HL-60 (cell line): ENCODE measurements around the gene SUPT5H.
A peak's percentile ranks its signal among the peaks of the same experiment; 100 is the strongest.

ENCODE experiments used
- DNase-seq, 2 experiments: peaks; one replicate each; pipeline ENCODE4 v3.0.0-alpha.2; 2010 to 2020; ENCODE audit warnings: low read depth in 1 of 2, low spot score in 1 of 2
- H3K27ac ChIP-seq: fragments of 250-450 bp; sonication (Bioruptor Pico); replicated peaks from 2 replicates; pipeline ENCODE4 v1.5.1; 2020; ENCODE audit warnings: mild to moderate bottlenecking, moderate library complexity
- H3K27me3 ChIP-seq: fragments of 250-450 bp; sonication (Bioruptor Pico); 2 replicates; pipeline ENCODE4 v1.5.1; 2021; ENCODE audit warnings: mild to moderate bottlenecking, moderate library complexity; ENCODE audit not compliant: insufficient read depth, poor library complexity, severe bottlenecking
- H3K4me3 ChIP-seq: replicated peaks from 2 replicates; pipeline ENCODE4 v1.5.1; 2011; ENCODE audit warnings: mild to moderate bottlenecking, control low read depth, low read length; ENCODE audit not compliant: insufficient read depth
- GABPA ChIP-seq: IDR thresholded peaks from 2 replicates; pipeline ENCODE4 v1.6.1; 2012; ENCODE audit warnings: low read depth
- POLR2AphosphoS5 ChIP-seq: IDR thresholded peaks from 2 replicates; pipeline ENCODE4 v1.6.1; 2012; ENCODE audit warnings: low read depth
- SPI1 ChIP-seq: IDR thresholded peaks from 2 replicates; pipeline ENCODE4 v1.6.1; 2012; ENCODE audit warnings: low read depth, mild to moderate bottlenecking, borderline replicate concordance
- TF ChIP-seq, protein P1 (sequence below): IDR thresholded peaks from 2 replicates; pipeline ENCODE4 v1.6.1; 2012; ENCODE audit warnings: low read depth; ENCODE audit not compliant: insufficient replicate concordance
- TF ChIP-seq, protein P2 (sequence below): IDR thresholded peaks from one replicate; pipeline ENCODE4 v1.5.1; 2011; ENCODE audit warnings: low read length, control low read depth, inconsistent platforms; ENCODE audit not compliant: insufficient read depth

The SUPT5H gene

DNA sequence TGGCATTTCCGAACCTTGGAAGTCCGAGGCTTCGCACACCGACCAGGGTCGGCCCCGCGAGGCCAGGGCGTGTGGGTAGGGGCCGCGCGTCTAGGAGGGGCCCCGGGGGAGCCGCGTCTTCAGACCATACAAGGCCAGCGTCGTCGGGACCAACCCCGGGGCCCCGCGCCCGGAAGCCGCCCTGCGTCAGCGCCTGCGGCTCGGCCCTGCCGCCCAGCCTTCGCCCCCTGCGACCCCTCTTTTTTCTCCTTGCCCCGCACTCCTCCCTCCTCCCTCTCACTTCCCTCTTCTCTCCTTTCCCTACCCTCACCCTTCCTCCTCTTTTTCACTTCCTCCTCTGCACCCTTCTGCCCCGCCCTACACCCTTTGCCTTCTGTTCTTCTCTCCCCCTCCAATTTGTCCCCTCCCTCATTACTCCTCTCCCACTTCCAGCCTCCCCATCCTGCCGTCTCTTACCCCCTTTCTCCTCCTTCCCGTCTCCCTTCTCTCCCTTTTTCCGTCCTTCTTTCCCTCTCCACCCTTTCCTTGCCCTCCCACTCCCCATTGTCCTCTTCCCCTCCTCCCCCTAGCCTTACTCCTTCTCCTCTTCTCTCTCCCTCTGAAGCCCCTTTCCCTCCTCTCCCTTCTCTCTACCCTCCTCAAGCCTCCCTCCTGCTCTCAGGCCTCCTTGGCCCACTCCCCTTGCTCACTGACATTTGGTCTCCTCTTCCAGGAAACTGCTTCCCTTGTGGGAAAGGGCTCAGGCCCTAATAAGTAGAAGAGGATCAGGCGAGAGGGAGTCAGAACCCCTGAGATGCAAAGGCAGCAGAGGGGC lies 35.2 kb upstream of the SUPT5H start:
- DNase-seq: peak; percentile 76 to 86
- Histone ChIP-seq H3K27me3 (peaks cover 18% of the 10 kb centered on the region), H3K4me3 (peak overlapping the region; percentile 91), H3K27ac (peak overlapping the region; percentile 95)
- TF ChIP-seq GABPA: 0 out of 2 replicates have a peak, but pooled peaks have one; percentile 20
- TF ChIP-seq SPI1: peak; percentile 94
- TF ChIP-seq, protein P1, sequence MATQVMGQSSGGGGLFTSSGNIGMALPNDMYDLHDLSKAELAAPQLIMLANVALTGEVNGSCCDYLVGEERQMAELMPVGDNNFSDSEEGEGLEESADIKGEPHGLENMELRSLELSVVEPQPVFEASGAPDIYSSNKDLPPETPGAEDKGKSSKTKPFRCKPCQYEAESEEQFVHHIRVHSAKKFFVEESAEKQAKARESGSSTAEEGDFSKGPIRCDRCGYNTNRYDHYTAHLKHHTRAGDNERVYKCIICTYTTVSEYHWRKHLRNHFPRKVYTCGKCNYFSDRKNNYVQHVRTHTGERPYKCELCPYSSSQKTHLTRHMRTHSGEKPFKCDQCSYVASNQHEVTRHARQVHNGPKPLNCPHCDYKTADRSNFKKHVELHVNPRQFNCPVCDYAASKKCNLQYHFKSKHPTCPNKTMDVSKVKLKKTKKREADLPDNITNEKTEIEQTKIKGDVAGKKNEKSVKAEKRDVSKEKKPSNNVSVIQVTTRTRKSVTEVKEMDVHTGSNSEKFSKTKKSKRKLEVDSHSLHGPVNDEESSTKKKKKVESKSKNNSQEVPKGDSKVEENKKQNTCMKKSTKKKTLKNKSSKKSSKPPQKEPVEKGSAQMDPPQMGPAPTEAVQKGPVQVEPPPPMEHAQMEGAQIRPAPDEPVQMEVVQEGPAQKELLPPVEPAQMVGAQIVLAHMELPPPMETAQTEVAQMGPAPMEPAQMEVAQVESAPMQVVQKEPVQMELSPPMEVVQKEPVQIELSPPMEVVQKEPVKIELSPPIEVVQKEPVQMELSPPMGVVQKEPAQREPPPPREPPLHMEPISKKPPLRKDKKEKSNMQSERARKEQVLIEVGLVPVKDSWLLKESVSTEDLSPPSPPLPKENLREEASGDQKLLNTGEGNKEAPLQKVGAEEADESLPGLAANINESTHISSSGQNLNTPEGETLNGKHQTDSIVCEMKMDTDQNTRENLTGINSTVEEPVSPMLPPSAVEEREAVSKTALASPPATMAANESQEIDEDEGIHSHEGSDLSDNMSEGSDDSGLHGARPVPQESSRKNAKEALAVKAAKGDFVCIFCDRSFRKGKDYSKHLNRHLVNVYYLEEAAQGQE: no peak
- peak; percentile 60 for TF ChIP-seq POLR2AphosphoS5
- TF ChIP-seq, protein P2, sequence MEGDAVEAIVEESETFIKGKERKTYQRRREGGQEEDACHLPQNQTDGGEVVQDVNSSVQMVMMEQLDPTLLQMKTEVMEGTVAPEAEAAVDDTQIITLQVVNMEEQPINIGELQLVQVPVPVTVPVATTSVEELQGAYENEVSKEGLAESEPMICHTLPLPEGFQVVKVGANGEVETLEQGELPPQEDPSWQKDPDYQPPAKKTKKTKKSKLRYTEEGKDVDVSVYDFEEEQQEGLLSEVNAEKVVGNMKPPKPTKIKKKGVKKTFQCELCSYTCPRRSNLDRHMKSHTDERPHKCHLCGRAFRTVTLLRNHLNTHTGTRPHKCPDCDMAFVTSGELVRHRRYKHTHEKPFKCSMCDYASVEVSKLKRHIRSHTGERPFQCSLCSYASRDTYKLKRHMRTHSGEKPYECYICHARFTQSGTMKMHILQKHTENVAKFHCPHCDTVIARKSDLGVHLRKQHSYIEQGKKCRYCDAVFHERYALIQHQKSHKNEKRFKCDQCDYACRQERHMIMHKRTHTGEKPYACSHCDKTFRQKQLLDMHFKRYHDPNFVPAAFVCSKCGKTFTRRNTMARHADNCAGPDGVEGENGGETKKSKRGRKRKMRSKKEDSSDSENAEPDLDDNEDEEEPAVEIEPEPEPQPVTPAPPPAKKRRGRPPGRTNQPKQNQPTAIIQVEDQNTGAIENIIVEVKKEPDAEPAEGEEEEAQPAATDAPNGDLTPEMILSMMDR: no peak

DNA sequence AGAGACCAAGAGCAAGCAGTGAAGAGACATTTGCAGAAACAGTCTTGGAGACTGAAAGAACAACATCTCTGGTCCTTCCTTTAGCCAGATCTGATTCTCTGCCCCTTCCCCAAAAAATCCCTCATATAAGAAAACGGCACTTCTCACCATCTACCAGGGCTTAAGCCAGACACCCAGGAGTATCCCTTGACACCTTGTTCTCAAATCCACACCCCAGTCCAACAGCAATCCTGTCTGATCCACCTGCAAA lies 34.6 kb upstream of the SUPT5H start:
- H3K27me3 ChIP-seq: peaks cover 18% of the 10 kb centered on the region
- TF ChIP-seq GABPA (no peak), POLR2AphosphoS5 (no peak), SPI1 (no peak)
- TF ChIP-seq, protein P2: no peak
- TF ChIP-seq, protein P1: no peak
- no peak overlapping the region for H3K4me3 ChIP-seq
- no peak for DNase-seq
- H3K27ac ChIP-seq: peak overlapping the region; percentile 95

DNA sequence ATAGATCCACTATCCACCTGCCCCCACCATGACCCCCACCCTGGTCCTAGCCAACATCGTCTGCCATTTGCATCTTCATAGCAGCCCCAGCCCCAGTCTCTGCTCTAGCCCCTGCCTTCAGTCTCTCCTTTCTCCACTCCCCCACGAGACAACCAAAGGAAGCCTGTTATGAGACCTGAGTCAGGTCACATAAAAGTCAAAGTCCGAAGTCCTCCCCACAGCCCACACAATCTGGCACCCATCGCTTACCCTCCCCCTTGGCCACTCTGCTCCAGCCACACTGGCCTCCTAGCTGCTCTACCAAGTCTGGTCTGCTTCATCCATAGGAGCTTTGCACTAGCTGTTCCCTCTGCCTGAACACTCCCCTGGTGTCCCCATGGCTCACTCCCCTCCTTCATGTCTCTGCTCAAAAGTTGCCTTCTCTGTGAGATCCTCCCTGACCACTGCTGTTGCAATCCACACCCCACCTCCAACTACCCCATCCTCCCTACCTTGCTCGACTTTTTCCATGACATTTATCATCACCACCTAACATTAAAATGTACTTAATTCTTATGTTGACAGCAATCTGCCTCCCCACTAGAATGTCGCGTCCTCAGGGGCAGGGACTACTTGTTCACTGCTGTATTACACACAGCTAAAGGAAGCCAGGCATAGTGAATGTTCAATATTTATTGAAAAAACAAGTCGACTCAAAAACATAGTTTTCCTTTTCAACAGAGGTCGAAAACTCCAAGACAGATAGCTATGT lies 34.1 kb upstream of the SUPT5H start:
- TF ChIP-seq SPI1: no peak
- TF ChIP-seq, protein P2: no peak
- TF ChIP-seq POLR2AphosphoS5: no peak
- TF ChIP-seq, protein P1: no peak
- no peak for TF ChIP-seq GABPA
- Histone ChIP-seq H3K27ac (peak overlapping the region; percentile 95), H3K4me3 (no peak overlapping the region; the same call in 1 of the 2 replicates), H3K27me3 (peaks cover 20% of the 10 kb centered on the region)
- DNase-seq: peak in 1 of 2 experiments; percentile 50
